PC-3 (cell line): ENCODE measurements around the gene NALCN. TPM values are rescaled to one million over a fixed set of nuclear protein-coding genes. Genes with fewer than 3 reads are reported as not detected.
A peak's percentile ranks its signal among the peaks of the same experiment; 100 is the strongest.

Source experiments
- ATAC-seq: fragments of 200-7000 bp; cut with Tn5 transposase; 2 replicates; pipeline ENCODE4 v1.9.1; 2020; ENCODE audit warnings: mild to moderate bottlenecking, moderate library complexity
- BruUV-seq: library from RNA; stranded (reverse); fragments of 400-500 nt; replicated peaks from 2 replicates; lab custom pipeline; 2021; lab: Mats Ljungman, UMichigan
- CTCF ChIA-PET: fragments of 300-600 bp; sonication (Branson Sonifier 250); formaldehyde crosslinking; loops from one replicate; lab custom pipeline; 2022; ENCODE audit warnings: antibody characterized with exemption; lab: Charles Lee
- POLR2A ChIA-PET: fragments of 300-600 bp; sonication (Branson Sonifier 250); formaldehyde crosslinking; loops from one replicate; lab custom pipeline; 2022; ENCODE audit warnings: antibody characterized with exemption; ENCODE audit not compliant: unreplicated experiment; lab: Charles Lee
- DNase-seq: peaks from one replicate; pipeline ENCODE4 v3.0.0-alpha.2; 2015
- H2AFZ ChIP-seq: fragments of 300-600 bp; sonication (generic); 2 replicates; pipeline ENCODE4 v1.6.0; 2016; ENCODE audit warnings: antibody characterized with exemption, low read length
- H3F3A ChIP-seq: fragments of 300-600 bp; sonication (generic); one replicate; pipeline ENCODE4 v1.6.0; 2017; ENCODE audit warnings: antibody characterized with exemption, low read length, control low read depth, mild to moderate bottlenecking; ENCODE audit not compliant: unreplicated experiment
- H3K27ac ChIP-seq: fragments of 300-600 bp; sonication (generic); 2 replicates; pipeline ENCODE4 v1.5.1; 2016; ENCODE audit warnings: mild to moderate bottlenecking, low read length
- H3K27me3 ChIP-seq: fragments of 300-600 bp; sonication (generic); 2 replicates; pipeline ENCODE4 v1.6.1; 2016; ENCODE audit warnings: low read length, mixed read lengths
- H3K36me3 ChIP-seq: fragments of 300-600 bp; sonication (generic); 2 replicates; pipeline ENCODE4 v1.6.1; 2016; ENCODE audit warnings: low read depth, mixed run types, low read length, mixed read lengths
- H3K4me1 ChIP-seq: fragments of 300-600 bp; sonication (generic); 2 replicates; pipeline ENCODE4 v1.5.1; 2016; ENCODE audit warnings: low read length; ENCODE audit not compliant: insufficient read depth
- H3K4me2 ChIP-seq: fragments of 300-600 bp; sonication (generic); 2 replicates; pipeline ENCODE4 v1.6.0; 2016; ENCODE audit warnings: low read length
- H3K4me3 ChIP-seq: fragments of 300-600 bp; sonication (generic); 2 replicates; pipeline ENCODE4 v1.5.1; 2016; ENCODE audit warnings: mild to moderate bottlenecking, low read length, mixed read lengths
- H3K79me2 ChIP-seq: fragments of 300-600 bp; sonication (generic); 2 replicates; pipeline ENCODE4 v1.6.1; 2017; ENCODE audit warnings: low read length, mixed read lengths
- H3K9ac ChIP-seq: fragments of 300-600 bp; sonication (generic); 2 replicates; pipeline ENCODE4 v1.6.0; 2016; ENCODE audit warnings: mild to moderate bottlenecking, low read length
- H3K9me2 ChIP-seq: fragments of 300-600 bp; sonication (generic); replicated peaks from 2 replicates; pipeline ENCODE4 v1.6.1; 2016; ENCODE audit warnings: mixed run types, low read length, mixed read lengths
- H3K9me3 ChIP-seq: fragments of 300-600 bp; sonication (generic); 2 replicates; pipeline ENCODE4 v1.6.1; 2016; ENCODE audit warnings: low read length, mixed read lengths
- H4K20me1 ChIP-seq: fragments of 300-600 bp; sonication (generic); 2 replicates; pipeline ENCODE4 v1.6.1; 2016; ENCODE audit warnings: low read length, mixed read lengths
- CTCF ChIP-seq: fragments of 300-600 bp; sonication (generic); conservative IDR thresholded peaks from 2 replicates; pipeline ENCODE4 v1.5.1; 2017; ENCODE audit warnings: antibody characterized with exemption, low read depth, mild to moderate bottlenecking, low read length
- EZH2 ChIP-seq: fragments of 300-600 bp; sonication (generic); IDR thresholded peaks from one replicate; pipeline ENCODE4 v1.6.1; 2017; ENCODE audit warnings: antibody characterized with exemption, mild to moderate bottlenecking, low read length; ENCODE audit not compliant: unreplicated experiment
- EZH2phosphoT487 ChIP-seq: fragments of 300-600 bp; sonication (generic); IDR thresholded peaks from 2 replicates; pipeline ENCODE4 v1.6.1; 2018; ENCODE audit warnings: mild to moderate bottlenecking, antibody characterized with exemption, low read length, borderline replicate concordance
- intact Hi-C: fragments of 100-400 bp; cut with micrococcal nuclease; formaldehyde crosslinking; loops from 2 replicates; pipeline ENCODE4 v1.9.0; 2023
- total RNA-seq: library from RNA; depleted of rRNA; stranded (reverse); fragments of >200 nt; gene quantifications from 2 replicates; pipeline ENCODE4 v1.2.3, GENCODE V29; 2014

The NALCN gene
- total RNA-seq, 1 experiment from 2014 or later: 11.8 TPM

GRCh38 chr13:101025519-101025918 lies 390.8 kb downstream of the NALCN start:
- Histone ChIP-seq H3K79me2 (no peaks in the 10 kb centered on the region), H3K9me3 (no peaks in the 10 kb centered on the region), H2AFZ (peak overlapping the region; percentile 58; the same call in 1 of the 2 replicates), H3K9ac (peak overlapping the region; percentile 56), H3K27me3 (no peaks in the 10 kb centered on the region), H3K4me3 (peak overlapping the region; percentile 54; the same call in 1 of the 2 replicates), H3F3A (no peaks in the 10 kb centered on the region), H3K9me2 (no peaks in the 10 kb centered on the region), H3K36me3 (no peaks in the 10 kb centered on the region), H3K4me1 (peaks cover 30% of the 10 kb centered on the region), H3K4me2 (peak overlapping the region; percentile 84), H4K20me1 (no peaks in the 10 kb centered on the region), H3K27ac (peak overlapping the region; percentile 95)
- ChIA-PET CTCF (no interaction called here), POLR2A (no interaction called here)
- peak; percentile 73 for ATAC-seq
- DNase-seq: peak; percentile 83
- BruUV-seq: no TSS peak
- TF ChIP-seq CTCF: no peak
- TF ChIP-seq EZH2phosphoT487: no peak
- no peak for TF ChIP-seq EZH2
- intact Hi-C loops: loop anchor here (5.0 kb wide), 1 partner anchor 77 kb away; no protein-coding TSS in a partner anchor

GRCh38 chr13:101019126-101019525 lies 397.2 kb downstream of the NALCN start:
- no peaks in the 10 kb centered on the region for H3K9me3 ChIP-seq
- TF ChIP-seq EZH2: no peak
- TF ChIP-seq CTCF: no peak
- TF ChIP-seq EZH2phosphoT487: no peak
- no peaks in the 10 kb centered on the region for H3K27me3 ChIP-seq
- no peaks in the 10 kb centered on the region for H3K79me2 ChIP-seq
- no peak overlapping the region for H3K27ac ChIP-seq
- no peaks in the 10 kb centered on the region for H3K9me2 ChIP-seq
- no peaks in the 10 kb centered on the region for H3F3A ChIP-seq
- no peak for ATAC-seq
- BruUV-seq: no TSS peak
- no peak overlapping the region for H3K4me2 ChIP-seq
- H3K36me3 ChIP-seq: no peaks in the 10 kb centered on the region
- no peak for DNase-seq
- POLR2A ChIA-PET: no interaction called here
- CTCF ChIA-PET: no interaction called here
- no peak overlapping the region for H3K9ac ChIP-seq
- H3K4me1 ChIP-seq: peaks cover 6% of the 10 kb centered on the region
- no peak overlapping the region for H2AFZ ChIP-seq
- intact Hi-C loops: no loop called here
- H4K20me1 ChIP-seq: no peaks in the 10 kb centered on the region
- H3K4me3 ChIP-seq: no peak overlapping the region

GRCh38 chr13:101018720-101019119 lies 397.6 kb downstream of the NALCN start:
- peak; percentile 63 for DNase-seq

More at GRCh38 chr13:101018720-101019119, 397.6 kb downstream of the NALCN start:
- peak; percentile 50 for ATAC-seq
- Histone ChIP-seq H3K79me2 (no peaks in the 10 kb centered on the region), H3K27me3 (no peaks in the 10 kb centered on the region), H3F3A (no peaks in the 10 kb centered on the region), H3K9me3 (no peaks in the 10 kb centered on the region), H3K9ac (no peak overlapping the region), H3K4me2 (peak overlapping the region; percentile 11; the same call in 1 of the 2 replicates), H4K20me1 (no peaks in the 10 kb centered on the region), H3K4me3 (no peak overlapping the region), H3K36me3 (no peaks in the 10 kb centered on the region), H3K27ac (no peak overlapping the region), H2AFZ (no peak overlapping the region), H3K9me2 (no peaks in the 10 kb centered on the region), H3K4me1 (peaks cover 6% of the 10 kb centered on the region)
- ChIA-PET CTCF (no interaction called here), POLR2A (no interaction called here)
- intact Hi-C loops: no loop called here
- no TSS peak for BruUV-seq
- no peak for TF ChIP-seq CTCF
- no peak for TF ChIP-seq EZH2phosphoT487
- no peak for TF ChIP-seq EZH2
